Spinal cord (tissue), 10 donors: Measurements from ENCODE around the gene ABCB4. TPM values are rescaled to one million over a fixed set of nuclear protein-coding genes. Genes with fewer than 3 reads are reported as not detected.
A peak's percentile ranks its signal among the peaks of the same experiment; 100 is the strongest.

ENCODE experiments used
- DNase-seq, 6 donors: peaks; one replicate each; pipeline versions ENCODE4 v3.0.0 to v3.0.0-alpha.2; 2013 to 2015; ENCODE audit warnings: low spot score in 6 of 6, low read depth in 4 of 6
- H3K27ac ChIP-seq: one replicate; pipeline ENCODE4 v1.5.1; 2013; ENCODE audit warnings: low read depth, low read length, control low read depth
- H3K27me3 ChIP-seq: one replicate; pipeline ENCODE4 v1.6.1; 2013; ENCODE audit warnings: low read length; ENCODE audit not compliant: control insufficient read depth, insufficient read depth
- H3K36me3 ChIP-seq: one replicate; pipeline ENCODE4 v1.6.1; 2013; ENCODE audit warnings: low read length; ENCODE audit not compliant: control insufficient read depth, insufficient read depth
- H3K4me1 ChIP-seq: one replicate; pipeline ENCODE4 v1.6.1; 2013; ENCODE audit warnings: low read length; ENCODE audit not compliant: control insufficient read depth, insufficient read depth
- H3K4me3 ChIP-seq: one replicate; pipeline ENCODE4 v1.5.1; 2013; ENCODE audit warnings: low read depth, low read length, control low read depth
- H3K9me3 ChIP-seq: one replicate; pipeline ENCODE4 v1.6.1; 2013; ENCODE audit warnings: low read length; ENCODE audit not compliant: control insufficient read depth, insufficient read depth
- WGBS: methylation state at CpG from one replicate; pipeline ENCODE4 v1.1.5; 2013; ENCODE audit warnings: missing lambda C conversion rate; ENCODE audit not compliant: insufficient coverage; 5-methylcytosine and 5-hydroxymethylcytosine counted together
- polyA plus RNA-seq, 2 donors: library from polyadenylated mRNA; unstranded; fragments of 120-200 nt; gene quantifications; one replicate each; pipeline ENCODE4 v1.2.1, GENCODE V29; 2013; ENCODE audit not compliant: insufficient read length in 2 of 2
- total RNA-seq, 2 donors: library from RNA; depleted of rRNA in 1 of 2; stranded (reverse); fragments of 120-200 nt in 1 of 2; fragments of >200 nt in 1 of 2; gene quantifications; one replicate each; pipeline versions ENCODE4 v1.2.3 to v1.2.4, GENCODE V29; 2013 to 2014
- donor health status: healthy.

Gene ABCB4
- total and polyA plus RNA-seq, 4 donors, result 1.4 to 2.7 (median 1.9) TPM

DNA sequence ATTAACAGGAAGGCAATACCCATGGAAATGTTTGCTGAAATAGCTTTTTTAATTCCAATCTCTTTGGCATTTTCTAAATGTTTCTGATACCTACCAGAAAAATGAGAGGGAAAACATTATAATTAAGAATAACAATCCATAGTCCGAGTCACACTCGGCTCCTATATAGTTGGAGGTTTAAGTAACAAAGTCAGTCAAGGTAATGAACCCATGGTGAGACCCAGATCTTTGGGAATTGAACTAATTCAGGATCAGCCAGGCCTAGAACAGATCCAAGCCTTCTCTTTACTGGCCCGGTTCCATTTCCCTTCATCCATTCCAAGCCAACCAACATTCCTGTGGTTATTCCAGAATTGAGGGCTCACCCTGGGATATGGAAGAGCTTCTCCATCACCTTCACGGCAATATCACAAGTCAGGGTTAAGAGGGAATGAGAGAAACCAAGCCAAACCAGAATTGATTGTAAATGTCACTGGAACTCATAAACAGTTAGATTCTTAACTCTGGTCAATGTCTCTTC is 28.3 kb downstream of the ABCB4 start:
- Histone ChIP-seq H3K4me1 (no peaks in the 10 kb centered on the region), H3K9me3 (no peaks in the 10 kb centered on the region), H3K27ac (no peak overlapping the region), H3K4me3 (no peak overlapping the region), H3K36me3 (no peaks in the 10 kb centered on the region), H3K27me3 (no peaks in the 10 kb centered on the region)
- whole genome bisulfite sequencing, result no CpG with 5 or more reads among the region's 4 CpGs
- DNase-seq, result no peak

- H3K27ac ChIP-seq, result no peak overlapping the region
- H3K36me3 ChIP-seq, result no peaks in the 10 kb centered on the region
- no peaks in the 10 kb centered on the region for H3K27me3 ChIP-seq
- no CpG with 5 or more reads among the region's 4 CpGs for WGBS
- no peak overlapping the region for H3K4me3 ChIP-seq
- no peaks in the 10 kb centered on the region for H3K4me1 ChIP-seq
- no peaks in the 10 kb centered on the region for H3K9me3 ChIP-seq
- no peak for DNase-seq
Observed at GRCh38 chr7:87445897-87446296, 29.6 kb downstream of the ABCB4 start.

- H3K36me3 ChIP-seq, result no peaks in the 10 kb centered on the region
- H3K27ac ChIP-seq, result no peak overlapping the region
- no peak overlapping the region for H3K4me3 ChIP-seq
- DNase-seq, result no peak
- H3K27me3 ChIP-seq, result no peaks in the 10 kb centered on the region
- no peaks in the 10 kb centered on the region for H3K4me1 ChIP-seq
- H3K9me3 ChIP-seq, result no peaks in the 10 kb centered on the region
Observed at GRCh38 chr7:87435546-87435945, 39.9 kb downstream of the ABCB4 start.

GRCh38 chr7:87432536-87432935 is 42.9 kb downstream of the ABCB4 start:
- no peaks in the 10 kb centered on the region for H3K36me3 ChIP-seq
- no peak overlapping the region for H3K27ac ChIP-seq
- no peaks in the 10 kb centered on the region for H3K9me3 ChIP-seq
- no peaks in the 10 kb centered on the region for H3K27me3 ChIP-seq
- DNase-seq, result no peak
- WGBS, result no CpG with 5 or more reads among the region's 2 CpGs
- H3K4me3 ChIP-seq, result no peak overlapping the region
- H3K4me1 ChIP-seq, result no peaks in the 10 kb centered on the region

- no peaks in the 10 kb centered on the region for H3K9me3 ChIP-seq
- H3K4me3 ChIP-seq, result no peak overlapping the region
- H3K27me3 ChIP-seq, result no peaks in the 10 kb centered on the region
- H3K4me1 ChIP-seq, result no peaks in the 10 kb centered on the region
- no peaks in the 10 kb centered on the region for H3K36me3 ChIP-seq
- DNase-seq, result no peak
- no peak overlapping the region for H3K27ac ChIP-seq
- 91% methylated on average over 3 of the region's 3 CpGs for WGBS
Observed at GRCh38 chr7:87427288-87427687, 48.2 kb downstream of the ABCB4 start.

DNA sequence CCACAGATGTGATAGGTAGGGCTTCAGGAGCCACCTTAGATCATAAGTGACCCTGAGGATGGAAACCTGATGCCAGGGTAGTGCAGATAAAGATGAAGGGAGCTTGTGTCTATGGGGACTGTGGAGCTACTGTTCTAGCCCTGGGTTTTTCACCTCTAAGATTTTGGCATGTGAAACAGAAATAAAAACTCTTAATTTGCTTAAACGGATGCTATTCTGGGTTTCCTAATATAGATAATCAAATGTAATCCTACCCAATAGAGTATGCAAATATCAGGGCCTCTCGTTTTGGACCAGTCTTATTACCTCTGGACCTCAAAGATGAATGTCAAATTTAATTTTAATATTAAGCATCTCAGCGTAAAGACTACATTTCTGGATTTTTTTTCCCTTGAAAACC is 49.3 kb downstream of the ABCB4 start:
- no CpG with 5 or more reads among the region's 3 CpGs for WGBS
- Histone ChIP-seq H3K36me3 (no peaks in the 10 kb centered on the region), H3K4me3 (no peak overlapping the region), H3K9me3 (no peaks in the 10 kb centered on the region), H3K4me1 (no peaks in the 10 kb centered on the region), H3K27ac (no peak overlapping the region), H3K27me3 (no peaks in the 10 kb centered on the region)
- DNase-seq, result no peak

DNA sequence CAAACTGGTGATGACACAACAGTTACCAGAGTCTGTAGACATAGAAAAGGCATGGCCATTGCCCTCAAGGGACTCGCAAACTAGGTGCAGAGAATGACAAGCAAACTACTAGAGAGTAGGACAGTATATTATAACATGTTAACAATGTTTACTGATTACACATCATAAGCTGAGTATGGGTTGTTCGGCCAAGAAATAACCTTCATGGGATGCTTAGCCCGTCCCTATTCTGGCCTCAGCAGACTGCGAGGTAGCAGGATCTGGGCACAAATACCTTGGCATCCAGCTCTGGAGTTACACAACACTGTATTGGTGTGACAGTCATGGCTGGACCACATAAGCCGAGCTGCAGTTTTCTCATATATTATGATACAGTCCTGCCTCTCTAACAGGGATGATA is 51.4 kb downstream of the ABCB4 start:
- Histone ChIP-seq H3K4me3 (no peak overlapping the region), H3K4me1 (no peaks in the 10 kb centered on the region), H3K9me3 (no peaks in the 10 kb centered on the region), H3K27me3 (no peaks in the 10 kb centered on the region), H3K27ac (no peak overlapping the region), H3K36me3 (no peaks in the 10 kb centered on the region)
- WGBS, result 100% methylated on average over 2 of the region's 5 CpGs
- DNase-seq, result no peak

GRCh38 chr7:87420173-87420572 is 55.3 kb downstream of the ABCB4 start:
- WGBS, result 100% methylated on average over 2 of the region's 4 CpGs
- Histone ChIP-seq H3K27me3 (no peaks in the 10 kb centered on the region), H3K36me3 (no peaks in the 10 kb centered on the region), H3K4me1 (no peaks in the 10 kb centered on the region), H3K9me3 (no peaks in the 10 kb centered on the region), H3K4me3 (no peak overlapping the region), H3K27ac (no peak overlapping the region)
- DNase-seq, result no peak

GRCh38 chr7:87416682-87417587 is 58.5 kb downstream of the ABCB4 start:
- 100% methylated on average over 1 of the region's 5 CpGs for WGBS
- Histone ChIP-seq H3K9me3 (no peaks in the 10 kb centered on the region), H3K27ac (no peak overlapping the region), H3K4me1 (no peaks in the 10 kb centered on the region), H3K27me3 (no peaks in the 10 kb centered on the region), H3K36me3 (no peaks in the 10 kb centered on the region), H3K4me3 (no peak overlapping the region)
- DNase-seq, result peak; percentile 40 to 94 (median 75)

GRCh38 chr7:87414794-87415188 is 60.7 kb downstream of the ABCB4 start:
- H3K4me3 ChIP-seq, result no peak overlapping the region
- no peaks in the 10 kb centered on the region for H3K9me3 ChIP-seq
- H3K27me3 ChIP-seq, result no peaks in the 10 kb centered on the region
- no peak for DNase-seq
- no peaks in the 10 kb centered on the region for H3K36me3 ChIP-seq
- no peaks in the 10 kb centered on the region for H3K4me1 ChIP-seq
- 43% methylated on average over 1 of the region's 2 CpGs for WGBS
- no peak overlapping the region for H3K27ac ChIP-seq
